GM18909 (cell line): Measurements from ENCODE around the gene MMRN2.
"Not testable (repeated sequence)": the region's sequence is repeated elsewhere in the genome, so short reads cannot be mapped to it uniquely, and the experiment has no call there.

ENCODE experiments used
- ATAC-seq: cut with Tn5 transposase; IDR thresholded peaks from one replicate; pipeline ENCODE4 v1.9.1; 2021; ENCODE audit warnings: mild to moderate bottlenecking; ENCODE audit not compliant: unreplicated experiment, poor library complexity

The MMRN2 gene

GRCh38 chr10:86943316-86944030 is 13.9 kb downstream of the MMRN2 start:
- ATAC-seq, result no peak

- no peak for ATAC-seq
Measured at GRCh38 chr10:86942441-86943315, 14.7 kb downstream of the MMRN2 start.

- no peak for ATAC-seq
Measured at GRCh38 chr10:86941991-86942421, 15.4 kb downstream of the MMRN2 start.

GRCh38 chr10:86941426-86941825 is 16.0 kb downstream of the MMRN2 start:
- ATAC-seq, result no peak

GRCh38 chr10:86940677-86941076 is 16.7 kb downstream of the MMRN2 start:
- no peak for ATAC-seq

- ATAC-seq, result not testable (repeated sequence)
Measured at GRCh38 chr10:86940076-86940475, 17.3 kb downstream of the MMRN2 start.

GRCh38 chr10:86938260-86938659 is 19.2 kb downstream of the MMRN2 start:
- ATAC-seq, result no peak

GRCh38 chr10:86937502-86938154 is 19.8 kb downstream of the MMRN2 start:
- no peak for ATAC-seq

- ATAC-seq, result no peak
Measured at GRCh38 chr10:86936661-86937501, 20.5 kb downstream of the MMRN2 start.

GRCh38 chr10:86934162-86934711 is 23.2 kb downstream of the MMRN2 start:
- not testable (repeated sequence) for ATAC-seq

- no peak for ATAC-seq
Measured at GRCh38 chr10:86932674-86933073, 24.7 kb downstream of the MMRN2 start.

GRCh38 chr10:86931872-86932271 is 25.5 kb downstream of the MMRN2 start:
- no peak for ATAC-seq

- no peak for ATAC-seq
Measured at GRCh38 chr10:86929468-86930380, 27.7 kb downstream of the MMRN2 start.

GRCh38 chr10:86922553-86922961 is 34.9 kb downstream of the MMRN2 start:
- no peak for ATAC-seq

- no peak for ATAC-seq
Measured at GRCh38 chr10:86918022-86918471, 39.4 kb downstream of the MMRN2 start.

- ATAC-seq, result no peak
Measured at GRCh38 chr10:86914734-86915133, 42.7 kb downstream of the MMRN2 start.

GRCh38 chr10:86905429-86905828 is 52.0 kb downstream of the MMRN2 start:
- ATAC-seq, result no peak

- no peak for ATAC-seq
Measured at GRCh38 chr10:86904600-86904999, 52.8 kb downstream of the MMRN2 start.

- ATAC-seq, result no peak
Measured at GRCh38 chr10:86900955-86901354, 56.5 kb downstream of the MMRN2 start.
